Measurements from ENCODE around the gene OR8B3.

DNA sequence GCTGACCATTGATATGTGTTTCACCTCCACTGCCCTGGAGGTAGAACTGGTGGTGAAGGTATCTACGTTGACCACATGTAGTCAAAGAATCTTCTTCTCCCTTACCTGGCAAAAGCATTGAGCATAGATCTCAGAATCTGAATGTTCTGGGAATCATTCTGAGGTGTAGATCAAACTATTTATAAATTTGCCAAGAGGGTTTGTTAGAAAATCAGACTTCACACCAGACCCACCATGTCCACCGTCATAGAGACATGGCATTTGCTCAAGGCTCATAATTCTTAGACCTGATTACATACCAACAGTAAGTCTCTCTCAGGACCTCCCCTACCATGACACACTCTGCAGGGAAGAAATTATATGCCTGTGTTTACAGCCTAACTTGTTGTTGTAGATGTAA lies 14.4 kb downstream of the OR8B3 start, which contains the start of gene OR8B2:
- TF ChIP-seq POLR2AphosphoS5 (IDR thresholded peaks at IDR 0.05; ENCODE audit: low read depth, low read length): no peak
- TF ChIP-seq, protein P1, sequence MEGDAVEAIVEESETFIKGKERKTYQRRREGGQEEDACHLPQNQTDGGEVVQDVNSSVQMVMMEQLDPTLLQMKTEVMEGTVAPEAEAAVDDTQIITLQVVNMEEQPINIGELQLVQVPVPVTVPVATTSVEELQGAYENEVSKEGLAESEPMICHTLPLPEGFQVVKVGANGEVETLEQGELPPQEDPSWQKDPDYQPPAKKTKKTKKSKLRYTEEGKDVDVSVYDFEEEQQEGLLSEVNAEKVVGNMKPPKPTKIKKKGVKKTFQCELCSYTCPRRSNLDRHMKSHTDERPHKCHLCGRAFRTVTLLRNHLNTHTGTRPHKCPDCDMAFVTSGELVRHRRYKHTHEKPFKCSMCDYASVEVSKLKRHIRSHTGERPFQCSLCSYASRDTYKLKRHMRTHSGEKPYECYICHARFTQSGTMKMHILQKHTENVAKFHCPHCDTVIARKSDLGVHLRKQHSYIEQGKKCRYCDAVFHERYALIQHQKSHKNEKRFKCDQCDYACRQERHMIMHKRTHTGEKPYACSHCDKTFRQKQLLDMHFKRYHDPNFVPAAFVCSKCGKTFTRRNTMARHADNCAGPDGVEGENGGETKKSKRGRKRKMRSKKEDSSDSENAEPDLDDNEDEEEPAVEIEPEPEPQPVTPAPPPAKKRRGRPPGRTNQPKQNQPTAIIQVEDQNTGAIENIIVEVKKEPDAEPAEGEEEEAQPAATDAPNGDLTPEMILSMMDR (IDR thresholded peaks at IDR 0.05): no peak
